Right ventricle myocardium superior (tissue), 1 donor: ENCODE results near the gene ANAPC2. TPM values are rescaled to one million over a fixed set of nuclear protein-coding genes. Genes with fewer than 3 reads are reported as not detected.

ENCODE experiments used
- ATAC-seq: fragments of 200-7000 bp; cut with Tn5 transposase; one replicate; pipeline ENCODE4 v1.9.1; 2020; ENCODE audit warnings: mild to moderate bottlenecking; ENCODE audit not compliant: poor library complexity
- DNase-seq: peaks from one replicate; pipeline ENCODE4 v3.0.0-alpha.2; 2020
- intact Hi-C: fragments of 100-400 bp; cut with DNase I; formaldehyde crosslinking; loops from one replicate; pipeline ENCODE4 v1.11.2; 2022
- total RNA-seq: library from RNA; stranded (reverse); fragmentation: NEBNext Ultra II Directional; extraction: Animal tissue kit (Norgen Biotek cat#: 25700); gene quantifications from one replicate; pipeline ENCODE4 v1.2.1, GENCODE V29; 2021
- donor health status: DM: no; HTN: yes; CAD: no; lungs with severe emphysema.

ANAPC2 gene
- total RNA-seq, 1 donor from 2014 or later = 33.9 TPM

GRCh38 chr9:137199411-137200121, 11.2 kb upstream of the ANAPC2 start:
- no peak for ATAC-seq
- intact Hi-C loops = no loop called here
- DNase-seq = no peak

GRCh38 chr9:137198902-137199283, 10.5 kb upstream of the ANAPC2 start:
- intact Hi-C loops = no loop called here
- DNase-seq (no peak), ATAC-seq (no peak)

- intact Hi-C loops = no loop called here
- DNase-seq = no peak
- no peak for ATAC-seq
Observed at GRCh38 chr9:137198051-137198901, 9.9 kb upstream of the ANAPC2 start.

GRCh38 chr9:137195525-137196220, 7.3 kb upstream of the ANAPC2 start:
- peak; percentile 3 for ATAC-seq

GRCh38 chr9:137194909-137195308, 6.5 kb upstream of the ANAPC2 start:
- DNase-seq = no peak
- intact Hi-C loops = loop anchor here (5.0 kb wide), 1 partner anchor 32 kb away; the partner anchor contains the start of genes CYSRT1 and RNF224
- no peak for ATAC-seq

More at GRCh38 chr9:137195525-137196220, 7.3 kb upstream of the ANAPC2 start:
- no peak for DNase-seq
- intact Hi-C loops = no loop called here

GRCh38 chr9:137194388-137194787, 6.0 kb upstream of the ANAPC2 start:
- intact Hi-C loops = loop anchor here (5.0 kb wide), 1 partner anchor 33 kb away; the partner anchor contains the start of genes CYSRT1 and RNF224
- DNase-seq = peak; percentile 88
- ATAC-seq = peak; percentile 79

GRCh38 chr9:137193771-137194170, 5.4 kb upstream of the ANAPC2 start:
- intact Hi-C loops = loop anchor here (5.0 kb wide), 1 partner anchor 34 kb away; the partner anchor contains the start of genes CYSRT1 and RNF224
- DNase-seq (no peak), ATAC-seq (no peak)

- intact Hi-C loops = loop anchor here (5.0 kb wide), 1 partner anchor 34 kb away; the partner anchor contains the start of genes CYSRT1 and RNF224
- DNase-seq = no peak
- no peak for ATAC-seq
Observed at GRCh38 chr9:137192859-137193258, 4.5 kb upstream of the ANAPC2 start.

- DNase-seq = no peak
- no peak for ATAC-seq
- intact Hi-C loops = loop anchor here (5.0 kb wide), 1 partner anchor 35 kb away; the partner anchor contains the start of genes CYSRT1 and RNF224
Observed at GRCh38 chr9:137192448-137192780, 4.1 kb upstream of the ANAPC2 start.

GRCh38 chr9:137191691-137192447, 3.5 kb upstream of the ANAPC2 start:
- no peak for DNase-seq
- intact Hi-C loops = loop anchor here (5.0 kb wide), 1 partner anchor 35 kb away; the partner anchor contains the start of genes CYSRT1 and RNF224
- ATAC-seq = no peak

- intact Hi-C loops = loop anchor here (5.0 kb wide), 1 partner anchor 36 kb away; the partner anchor contains the start of genes CYSRT1 and RNF224
- DNase-seq (no peak), ATAC-seq (no peak)
Observed at GRCh38 chr9:137191245-137191644, 2.9 kb upstream of the ANAPC2 start.

- DNase-seq = no peak
- no peak for ATAC-seq
- intact Hi-C loops = loop anchor here (5.0 kb wide), 1 partner anchor 37 kb away; the partner anchor contains the start of genes CYSRT1 and RNF224
Observed at GRCh38 chr9:137190315-137190856, 2.0 kb upstream of the ANAPC2 start.

GRCh38 chr9:137189297-137190295, 1.2 kb upstream of the ANAPC2 start:
- intact Hi-C loops = loop anchor here (5.0 kb wide), 1 partner anchor 38 kb away; the partner anchor contains the start of genes CYSRT1 and RNF224
- no peak for DNase-seq
- no peak for ATAC-seq

GRCh38 chr9:137188086-137188489, 272 bp downstream of the ANAPC2 start:
- intact Hi-C loops = no loop called here
- DNase-seq = no peak
- ATAC-seq = peak; percentile 21

- DNase-seq (no peak), ATAC-seq (no peak)
- intact Hi-C loops = no loop called here
Observed at GRCh38 chr9:137187386-137187785, 974 bp downstream of the ANAPC2 start.

GRCh38 chr9:137186385-137186784, 2.0 kb downstream of the ANAPC2 start:
- ATAC-seq (no peak), DNase-seq (no peak)
- intact Hi-C loops = no loop called here

GRCh38 chr9:137185921-137186320, 2.4 kb downstream of the ANAPC2 start:
- ATAC-seq (no peak), DNase-seq (no peak)
- intact Hi-C loops = no loop called here
